Duodenal mucosa (tissue), 2 donors: Measurements from ENCODE around the gene PBXIP1.
"Not testable (repeated sequence)": the region's sequence is repeated elsewhere in the genome, so short reads cannot be mapped to it uniquely, and the experiment has no call there.

ENCODE experiments used
- H3K27ac ChIP-seq: one replicate; pipeline ENCODE4 v1.7.0; 2013; ENCODE audit warnings: low read depth, low read length
- H3K27me3 ChIP-seq, 2 donors: one replicate each; pipeline ENCODE4 v1.7.0; 2013; ENCODE audit warnings: low read length in 2 of 2, control low read depth in 1 of 2; ENCODE audit not compliant: insufficient read depth in 2 of 2, control insufficient read depth in 1 of 2
- H3K36me3 ChIP-seq, 2 donors: one replicate each; pipeline ENCODE4 v1.7.0; 2013; ENCODE audit warnings: low read length in 2 of 2, control low read depth in 1 of 2; ENCODE audit not compliant: insufficient read depth in 2 of 2, control insufficient read depth in 1 of 2
- H3K4me1 ChIP-seq, 2 donors: one replicate each; pipeline ENCODE4 v1.7.0; 2013; ENCODE audit warnings: low read length in 2 of 2, control low read depth in 1 of 2; ENCODE audit not compliant: insufficient read depth in 2 of 2, control insufficient read depth in 1 of 2
- H3K4me3 ChIP-seq, 2 donors: one replicate each; pipeline ENCODE4 v1.7.0; 2013; ENCODE audit warnings: low read length in 2 of 2, low read depth in 1 of 2
- H3K9ac ChIP-seq, 2 donors: one replicate each; pipeline ENCODE4 v1.7.0; 2013; ENCODE audit warnings: low read length in 2 of 2, low read depth in 1 of 2
- H3K9me3 ChIP-seq, 2 donors: one replicate each; pipeline ENCODE4 v1.7.0; 2013; ENCODE audit warnings: low read length in 2 of 2, control low read depth in 1 of 2; ENCODE audit not compliant: control insufficient read depth in 1 of 2

Gene PBXIP1

GRCh38 chr1:155001425-155001674, 45.5 kb upstream of the PBXIP1 start:
- H3K27ac ChIP-seq, result peak overlapping the region; percentile 94
- H3K36me3 ChIP-seq, result no peaks in the 10 kb centered on the region
- no peaks in the 10 kb centered on the region for H3K9me3 ChIP-seq
- H3K4me3 ChIP-seq, result peak overlapping the region; percentile 82 to 89
- peaks cover 40 to 45% of the 10 kb centered on the region in 2 donors for H3K4me1 ChIP-seq
- peak overlapping the region; percentile 88 to 94 for H3K9ac ChIP-seq
- no peaks in the 10 kb centered on the region for H3K27me3 ChIP-seq

- Histone ChIP-seq H3K9ac (peak overlapping the region; percentile 88 to 94), H3K27ac (peak overlapping the region; percentile 94), H3K9me3 (no peaks in the 10 kb centered on the region), H3K4me3 (peak overlapping the region; percentile 82 to 89), H3K27me3 (no peaks in the 10 kb centered on the region), H3K36me3 (no peaks in the 10 kb centered on the region), H3K4me1 (peaks cover 39 to 40% of the 10 kb centered on the region in 2 donors)
These were observed 45.0 kb upstream of the PBXIP1 start for GRCh38 chr1:155000726-155001424.

DNA sequence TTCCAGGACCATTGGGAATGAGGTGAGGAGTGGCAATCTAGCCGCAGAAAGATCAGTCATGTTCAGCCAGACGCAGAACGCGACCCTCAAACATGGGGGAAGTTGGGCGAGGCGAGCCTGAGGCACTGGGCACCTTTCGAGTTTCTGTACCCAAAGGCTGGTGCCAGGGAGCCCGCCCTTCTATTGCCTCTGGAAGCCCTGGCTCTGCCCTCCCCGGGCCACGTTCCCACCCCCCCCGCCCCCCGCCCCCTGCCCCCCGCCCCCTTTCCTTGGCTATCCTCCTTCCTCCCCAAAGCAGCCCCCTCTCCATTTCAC, 44.5 kb upstream of the PBXIP1 start:
- no peaks in the 10 kb centered on the region for H3K27me3 ChIP-seq
- peak overlapping the region; percentile 88 to 94 for H3K9ac ChIP-seq
- H3K27ac ChIP-seq, result peak overlapping the region; percentile 94
- peak overlapping the region; percentile 82 to 89 for H3K4me3 ChIP-seq
- no peaks in the 10 kb centered on the region for H3K9me3 ChIP-seq
- peaks cover 34 to 35% of the 10 kb centered on the region in 2 donors for H3K4me1 ChIP-seq
- no peaks in the 10 kb centered on the region for H3K36me3 ChIP-seq

DNA sequence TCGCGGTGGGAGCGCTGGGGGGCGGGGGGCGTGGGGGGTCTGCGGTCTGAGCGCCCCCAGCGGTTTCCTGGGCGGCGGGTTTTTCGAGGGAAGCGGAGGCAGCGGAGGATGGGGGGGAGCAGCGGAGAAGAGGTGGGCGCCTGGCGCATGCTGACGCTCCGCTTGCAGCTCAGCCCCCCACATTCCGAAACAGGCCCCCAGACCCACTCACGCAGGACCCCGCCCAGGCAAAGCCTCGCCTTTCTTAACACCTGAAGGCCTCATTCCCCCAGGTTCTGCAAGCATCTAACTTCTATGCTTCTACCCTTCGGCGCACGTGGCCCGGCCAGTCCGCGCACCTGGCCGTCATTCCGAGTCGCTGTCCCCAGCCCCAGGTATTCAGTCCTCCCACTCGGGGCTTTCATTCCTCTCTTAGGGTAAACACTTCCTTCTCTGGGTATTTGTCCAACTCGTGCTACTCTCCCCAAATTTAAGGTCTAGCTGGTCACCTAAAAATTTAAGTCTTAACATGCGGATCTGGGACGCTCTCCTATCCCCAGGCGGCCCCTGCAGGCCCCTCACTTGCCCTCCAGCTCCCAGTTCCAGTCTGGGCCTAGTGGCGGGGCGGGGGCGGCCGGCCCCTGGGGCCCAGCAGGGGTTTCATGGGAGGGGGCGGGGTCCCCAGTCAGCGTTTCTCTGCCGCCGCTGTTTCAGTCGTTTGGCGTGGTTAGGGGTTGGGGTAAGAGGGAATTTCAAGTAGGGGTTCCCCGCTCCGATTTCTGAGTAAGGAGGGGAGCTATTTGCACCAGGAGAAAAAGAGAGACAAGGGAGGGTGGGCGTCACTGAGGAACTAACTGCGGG, 43.9 kb upstream of the PBXIP1 start:
- Histone ChIP-seq H3K9me3 (no peaks in the 10 kb centered on the region), H3K9ac (peak overlapping the region; percentile 88 to 93), H3K27ac (peak overlapping the region; percentile 88), H3K27me3 (no peaks in the 10 kb centered on the region), H3K4me1 (peaks cover 30 to 33% of the 10 kb centered on the region in 2 donors), H3K4me3 (peak overlapping the region; percentile 82 to 89), H3K36me3 (no peaks in the 10 kb centered on the region)

DNA sequence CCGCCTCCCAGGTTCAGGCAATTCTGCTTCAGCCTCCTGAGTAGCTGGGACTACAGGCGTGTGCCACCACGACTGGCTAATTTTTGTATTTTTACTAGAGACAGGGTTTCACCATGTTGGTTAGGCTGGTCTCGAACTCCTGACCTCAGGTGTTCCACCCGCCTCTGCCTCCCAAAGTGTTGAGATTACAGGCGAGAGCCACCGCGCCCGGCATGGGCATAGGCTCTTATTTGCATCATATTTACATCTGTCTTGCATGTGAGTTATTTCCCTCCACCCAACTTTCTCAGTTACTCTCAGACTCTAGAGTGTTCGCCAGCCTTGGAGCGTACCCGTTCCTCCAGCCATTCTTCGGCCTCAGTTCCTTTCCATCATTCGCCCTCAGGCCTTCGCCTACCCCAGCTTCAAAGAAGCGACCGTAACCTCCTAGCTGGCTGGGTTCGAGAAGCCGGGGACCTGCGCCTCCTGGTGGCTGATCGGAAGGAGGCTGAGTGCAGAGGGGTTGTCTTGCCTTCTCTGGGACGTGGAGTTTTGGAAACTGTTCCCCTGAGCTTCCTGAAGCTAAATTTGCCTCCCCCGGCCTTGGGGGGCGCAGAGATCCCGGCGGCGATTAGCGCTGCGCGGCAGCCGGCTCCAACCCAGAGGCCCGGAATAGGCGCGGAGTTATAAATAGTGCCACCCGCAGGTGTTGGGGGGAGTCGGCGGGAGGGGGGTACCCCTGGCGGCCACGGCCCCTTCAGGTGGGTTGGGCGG, 43.1 kb upstream of the PBXIP1 start:
- Histone ChIP-seq H3K4me1 (peaks cover 22 to 34% of the 10 kb centered on the region in 2 donors), H3K36me3 (no peaks in the 10 kb centered on the region), H3K9ac (peak overlapping the region; percentile 40 to 88), H3K9me3 (no peaks in the 10 kb centered on the region), H3K27ac (no peak overlapping the region), H3K27me3 (no peaks in the 10 kb centered on the region), H3K4me3 (peak overlapping the region; percentile 21 to 58)

DNA sequence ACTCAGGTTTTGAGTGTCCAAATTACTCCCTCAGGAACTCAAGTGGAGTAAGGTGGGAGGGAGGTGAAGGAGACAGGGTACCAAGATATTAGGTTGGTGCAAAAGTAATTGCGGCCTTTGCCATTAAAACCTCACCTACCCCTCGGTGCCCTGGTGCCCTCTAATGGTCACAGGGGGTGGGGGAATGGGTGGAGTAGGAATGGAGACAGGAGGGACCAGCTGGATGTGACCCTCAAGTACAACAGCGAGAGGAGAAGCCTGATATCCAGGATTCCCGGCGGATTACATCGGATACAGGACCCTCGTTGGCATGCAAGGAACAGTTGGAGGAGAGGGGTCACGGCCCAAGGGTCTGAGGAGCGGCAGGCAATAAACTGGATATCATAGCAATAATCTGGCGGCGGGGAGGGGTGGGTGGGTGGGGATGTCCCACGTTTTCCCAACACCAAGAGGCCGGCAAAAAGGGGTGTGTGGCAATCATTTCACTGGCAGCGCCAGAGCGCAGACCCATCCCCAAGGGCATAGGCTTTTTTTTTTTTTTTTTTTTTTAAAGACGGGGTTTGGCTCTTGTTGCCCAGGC, 42.4 kb upstream of the PBXIP1 start:
- Histone ChIP-seq H3K4me1 (peaks cover 22 to 34% of the 10 kb centered on the region in 2 donors), H3K9ac (no peak overlapping the region), H3K27me3 (no peaks in the 10 kb centered on the region), H3K9me3 (no peaks in the 10 kb centered on the region), H3K27ac (no peak overlapping the region), H3K4me3 (no peak overlapping the region), H3K36me3 (no peaks in the 10 kb centered on the region)

GRCh38 chr1:154996966-154997701, 41.2 kb upstream of the PBXIP1 start:
- no peak overlapping the region for H3K9ac ChIP-seq
- no peak overlapping the region for H3K4me3 ChIP-seq
- peaks cover 22 to 34% of the 10 kb centered on the region in 2 donors for H3K4me1 ChIP-seq

GRCh38 chr1:154995301-154995983, 39.5 kb upstream of the PBXIP1 start:
- not testable (repeated sequence) for H3K36me3 ChIP-seq, H3K27me3 ChIP-seq, H3K9me3 ChIP-seq, H3K4me3 ChIP-seq, H3K27ac ChIP-seq, H3K9ac ChIP-seq
- H3K4me1 ChIP-seq, result peaks cover 22 to 34% of the 10 kb centered on the region in 2 donors

More at GRCh38 chr1:154996966-154997701, 41.2 kb upstream of the PBXIP1 start:
- H3K27me3 ChIP-seq, result no peaks in the 10 kb centered on the region
- H3K27ac ChIP-seq, result no peak overlapping the region
- H3K36me3 ChIP-seq, result peaks cover 0 to 4% of the 10 kb centered on the region in 2 donors
- H3K9me3 ChIP-seq, result no peaks in the 10 kb centered on the region

- Histone ChIP-seq H3K36me3 (peaks cover 4 to 12% of the 10 kb centered on the region in 2 donors), H3K27ac (no peak overlapping the region), H3K9me3 (no peaks in the 10 kb centered on the region), H3K9ac (no peak overlapping the region), H3K27me3 (no peaks in the 10 kb centered on the region), H3K4me1 (peaks cover 18 to 31% of the 10 kb centered on the region in 2 donors), H3K4me3 (no peak overlapping the region)
These were observed 38.7 kb upstream of the PBXIP1 start for GRCh38 chr1:154994591-154994990.
